AG10803 (cell line): Measurements from ENCODE around the gene RNF11.
"Not testable (repeated sequence)": the region's sequence is repeated elsewhere in the genome, so short reads cannot be mapped to it uniquely, and the experiment has no call there.

Source experiments
- DNase-seq: peaks from one replicate; pipeline ENCODE4 v3.0.0; 2010; ENCODE audit warnings: low read depth
- H3K4me3 ChIP-seq: 2 replicates; pipeline ENCODE4 v1.5.1; 2011; ENCODE audit warnings: mild to moderate bottlenecking, low read length, control low read depth
- TF ChIP-seq, protein P1 (sequence below): conservative IDR thresholded peaks from 2 replicates; pipeline ENCODE4 v1.5.1; 2011; ENCODE audit warnings: mild to moderate bottlenecking, low read length, control low read depth, inconsistent platforms

Gene RNF11

DNA sequence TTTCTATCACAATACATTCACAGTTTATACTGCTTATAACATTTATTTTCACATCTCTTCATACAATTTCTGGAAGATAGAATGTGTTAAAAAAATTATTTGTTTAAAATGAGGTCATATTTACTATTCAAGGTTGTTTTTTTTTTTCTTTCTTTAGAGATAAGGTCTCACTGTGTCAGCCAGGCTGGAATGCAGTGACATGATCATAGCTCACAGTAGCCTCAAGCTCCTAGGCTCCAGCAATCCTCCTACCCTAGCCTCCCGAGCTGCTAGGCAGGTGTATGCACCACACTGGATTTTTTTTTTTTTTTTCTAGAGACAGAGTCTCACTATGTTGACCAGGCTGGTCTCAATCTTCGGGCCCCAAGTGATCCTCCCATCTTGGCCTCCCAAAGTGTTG is 19.0 kb upstream of the RNF11 start:
- TF ChIP-seq, protein P1, sequence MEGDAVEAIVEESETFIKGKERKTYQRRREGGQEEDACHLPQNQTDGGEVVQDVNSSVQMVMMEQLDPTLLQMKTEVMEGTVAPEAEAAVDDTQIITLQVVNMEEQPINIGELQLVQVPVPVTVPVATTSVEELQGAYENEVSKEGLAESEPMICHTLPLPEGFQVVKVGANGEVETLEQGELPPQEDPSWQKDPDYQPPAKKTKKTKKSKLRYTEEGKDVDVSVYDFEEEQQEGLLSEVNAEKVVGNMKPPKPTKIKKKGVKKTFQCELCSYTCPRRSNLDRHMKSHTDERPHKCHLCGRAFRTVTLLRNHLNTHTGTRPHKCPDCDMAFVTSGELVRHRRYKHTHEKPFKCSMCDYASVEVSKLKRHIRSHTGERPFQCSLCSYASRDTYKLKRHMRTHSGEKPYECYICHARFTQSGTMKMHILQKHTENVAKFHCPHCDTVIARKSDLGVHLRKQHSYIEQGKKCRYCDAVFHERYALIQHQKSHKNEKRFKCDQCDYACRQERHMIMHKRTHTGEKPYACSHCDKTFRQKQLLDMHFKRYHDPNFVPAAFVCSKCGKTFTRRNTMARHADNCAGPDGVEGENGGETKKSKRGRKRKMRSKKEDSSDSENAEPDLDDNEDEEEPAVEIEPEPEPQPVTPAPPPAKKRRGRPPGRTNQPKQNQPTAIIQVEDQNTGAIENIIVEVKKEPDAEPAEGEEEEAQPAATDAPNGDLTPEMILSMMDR: no peak
- no peak for DNase-seq
- H3K4me3 ChIP-seq: no peak overlapping the region

DNA sequence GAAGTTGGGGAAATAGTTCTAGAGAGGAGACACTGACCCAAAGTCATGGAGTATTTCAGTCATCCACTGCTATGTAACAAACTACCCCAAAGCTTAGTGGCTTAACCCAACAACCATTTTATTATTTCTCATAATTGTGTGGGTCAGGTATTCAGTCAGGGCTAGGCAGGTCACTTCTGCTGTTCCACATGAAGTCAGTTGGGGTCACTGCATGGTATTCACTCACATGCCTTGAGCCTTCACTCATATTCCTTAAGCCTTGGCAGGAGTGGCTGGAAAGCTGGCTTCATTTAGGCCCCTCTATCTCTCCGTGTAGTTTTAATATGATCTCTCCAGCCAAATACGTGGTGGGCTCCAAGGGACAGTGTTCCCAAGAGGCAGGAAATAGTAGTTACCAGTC is 17.5 kb upstream of the RNF11 start:
- no peak for DNase-seq
- H3K4me3 ChIP-seq: no peak overlapping the region
- TF ChIP-seq, protein P1: no peak

DNA sequence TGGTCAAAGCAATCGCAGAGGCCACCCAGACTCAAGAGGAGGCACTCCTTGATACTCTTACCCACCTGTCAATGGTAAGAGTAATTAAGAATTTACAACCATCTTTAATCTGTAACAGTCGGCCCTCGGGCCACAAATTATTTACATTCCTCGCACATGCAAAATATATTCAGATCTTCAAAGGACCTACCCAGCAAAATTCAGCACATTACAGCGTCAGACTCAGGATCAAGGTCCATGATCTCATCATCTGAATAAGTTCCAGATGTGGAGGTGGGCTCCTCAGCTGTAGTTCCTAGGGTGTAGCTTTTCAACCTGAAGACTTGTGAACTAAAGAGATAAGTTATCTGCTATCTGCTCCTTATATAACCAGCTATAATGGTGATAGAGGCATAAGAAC is 17.1 kb upstream of the RNF11 start:
- TF ChIP-seq, protein P1: no peak
- H3K4me3 ChIP-seq: no peak overlapping the region
- DNase-seq: no peak

DNA sequence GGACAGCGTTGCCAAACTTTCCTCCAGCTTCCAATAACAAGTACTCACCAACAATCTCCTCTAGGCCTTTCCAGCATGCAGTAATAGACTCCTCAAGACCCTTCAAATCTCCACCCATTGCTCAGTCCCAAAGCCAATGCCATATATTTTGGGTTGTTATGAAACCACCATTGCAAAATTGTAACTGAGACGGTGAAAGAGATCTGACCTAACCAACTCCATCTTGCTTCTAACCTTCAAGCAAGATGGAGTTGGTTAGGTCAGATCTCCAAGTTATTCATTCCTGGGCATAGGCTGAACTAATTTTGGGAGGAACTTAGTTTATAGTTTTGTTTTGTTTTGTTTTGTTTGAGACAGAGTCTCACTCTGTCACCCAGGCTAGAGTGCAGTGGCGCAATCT is 14.5 kb upstream of the RNF11 start:
- not testable (repeated sequence) for H3K4me3 ChIP-seq, DNase-seq

DNA sequence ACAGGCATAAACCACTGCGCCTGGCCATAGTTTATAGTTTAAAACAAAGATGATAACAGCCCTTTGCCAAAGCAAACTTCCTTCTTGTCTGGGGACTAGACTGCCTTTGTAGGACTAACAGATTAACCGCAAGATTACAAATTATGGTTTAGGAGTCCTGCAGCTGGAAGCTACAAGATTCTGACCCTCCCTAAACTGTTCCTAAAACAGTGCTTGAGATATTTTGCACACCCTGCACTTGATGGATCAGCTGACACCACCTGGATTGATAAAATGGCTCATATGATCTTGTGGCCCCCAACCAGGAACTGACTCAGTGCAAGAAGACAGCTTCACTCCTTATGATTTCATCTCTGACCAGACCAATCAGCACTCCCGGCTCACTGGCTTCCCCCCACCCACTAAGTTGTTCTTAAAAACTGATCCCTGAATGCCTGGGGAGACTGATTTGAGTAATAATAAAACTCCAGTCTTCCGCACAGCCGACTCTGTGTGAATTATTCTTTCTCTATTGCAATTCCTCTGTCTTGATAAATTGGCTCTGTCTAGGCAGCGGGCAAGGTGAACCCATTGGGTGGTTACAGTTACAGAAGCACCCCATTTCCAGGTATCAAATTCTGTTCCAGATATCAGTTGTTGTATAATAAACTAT is 13.8 kb upstream of the RNF11 start:
- TF ChIP-seq, protein P1: no peak
- no peak overlapping the region for H3K4me3 ChIP-seq
- no peak for DNase-seq

DNA sequence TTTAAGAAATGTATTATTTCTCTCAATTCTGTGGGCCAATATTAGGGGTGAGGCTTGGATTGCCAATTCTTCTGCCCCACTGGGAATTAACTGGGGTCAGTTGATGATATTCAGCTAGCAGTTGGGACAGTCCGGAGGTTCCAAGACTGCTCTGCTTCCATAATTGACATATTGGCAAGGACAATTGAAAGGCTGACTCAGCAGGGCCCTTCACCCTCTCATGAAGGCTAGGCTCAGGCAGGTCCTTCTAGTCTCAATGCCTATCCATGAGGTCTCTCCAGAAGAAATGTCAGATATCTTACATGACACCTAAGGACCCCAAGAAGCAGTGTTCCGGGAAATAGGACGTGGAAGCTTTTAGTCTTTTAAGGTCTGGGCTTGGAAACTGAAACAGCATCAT is 13.3 kb upstream of the RNF11 start:
- no peak overlapping the region for H3K4me3 ChIP-seq
- DNase-seq: no peak
- TF ChIP-seq, protein P1: no peak

DNA sequence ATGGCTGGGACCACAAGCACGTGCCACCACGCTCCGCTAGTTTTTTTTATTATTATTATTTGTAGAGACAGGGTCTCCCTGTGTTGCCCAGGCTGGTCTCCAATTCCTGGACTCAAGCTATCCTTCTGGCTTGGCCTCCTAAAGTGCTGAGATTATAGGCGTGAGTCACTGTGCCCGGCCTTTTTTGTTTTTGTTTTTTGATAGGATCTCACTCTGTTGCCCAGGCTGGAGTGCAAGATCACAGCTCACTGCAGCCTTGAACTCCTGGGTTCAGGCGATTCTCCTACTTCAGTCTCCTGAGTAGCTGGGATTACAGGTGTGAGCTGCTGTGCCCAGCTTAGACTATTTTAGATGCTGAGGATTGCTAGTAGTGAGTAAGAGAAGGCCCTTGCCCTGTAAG is 11.8 kb upstream of the RNF11 start:
- no peak for DNase-seq
- TF ChIP-seq, protein P1: no peak
- no peak overlapping the region for H3K4me3 ChIP-seq

DNA sequence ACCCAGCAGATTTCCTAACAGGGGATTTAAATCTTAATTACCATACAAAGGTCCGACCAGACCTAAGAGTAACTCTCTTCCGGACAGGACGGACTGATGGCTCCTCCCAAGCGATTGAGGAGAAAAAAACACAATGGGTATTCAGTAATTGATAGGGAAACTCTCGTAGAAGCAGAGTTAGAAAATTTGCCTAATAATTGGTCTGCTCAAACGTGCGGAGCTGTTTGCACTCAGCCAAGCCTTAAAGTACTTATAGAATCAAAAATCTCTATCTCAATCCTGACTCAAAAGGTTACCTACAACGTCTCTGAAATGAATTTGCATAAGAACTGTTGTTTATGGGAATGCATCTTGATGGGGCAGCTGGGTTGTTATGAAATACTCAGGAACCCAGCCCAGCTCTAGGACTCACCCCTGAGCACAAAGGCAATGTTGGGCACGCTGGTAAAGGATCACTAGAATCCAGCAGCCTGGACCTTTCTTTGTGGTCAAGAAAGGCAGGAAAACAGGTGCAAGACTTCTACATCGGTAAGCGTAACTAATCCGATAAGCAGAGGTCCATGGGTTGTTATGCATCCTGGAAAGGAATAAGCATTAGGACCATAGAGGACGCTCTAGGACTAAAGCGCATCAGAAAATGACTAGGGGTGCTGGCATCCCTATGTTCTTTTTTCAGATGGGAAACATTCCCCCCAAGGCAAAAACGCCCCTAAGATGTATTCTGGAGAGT is 8.7 kb upstream of the RNF11 start:
- not testable (repeated sequence) for DNase-seq, H3K4me3 ChIP-seq

DNA sequence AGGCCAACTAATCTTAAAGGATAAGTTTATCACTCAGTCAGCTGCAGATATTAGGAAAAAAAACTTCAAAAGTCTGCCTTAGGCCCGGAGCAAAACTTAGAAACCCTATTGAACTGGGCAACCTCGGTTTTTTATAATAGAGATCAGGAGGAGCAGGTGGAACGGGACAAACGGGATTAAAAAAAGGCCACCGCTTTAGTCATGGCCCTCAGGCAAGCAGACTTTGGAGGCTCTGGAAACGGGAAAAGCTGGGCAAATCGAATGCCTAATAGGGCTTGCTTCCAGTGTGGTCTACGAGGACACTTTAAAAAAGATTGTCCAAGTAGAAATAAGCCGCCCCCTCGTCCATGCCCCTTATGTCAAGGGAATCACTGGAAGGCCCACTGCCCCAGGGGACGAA is 7.6 kb upstream of the RNF11 start:
- not testable (repeated sequence) for H3K4me3 ChIP-seq, DNase-seq
